KMS-11 (cell line): Measurements from ENCODE around the gene SLC18A3.

Source experiments
- H2AFZ ChIP-seq: fragments of 200-600 bp; sonication (generic); 2 replicates; pipeline ENCODE4 v1.6.1; 2016; ENCODE audit warnings: antibody characterized with exemption, mixed run types, low read depth
- H3K27ac ChIP-seq: fragments of 200-600 bp; sonication (generic); 2 replicates; pipeline ENCODE4 v1.6.1; 2016; ENCODE audit warnings: mild to moderate bottlenecking, mixed run types
- H3K27me3 ChIP-seq: fragments of 200-600 bp; sonication (generic); 2 replicates; pipeline ENCODE4 v1.6.1; 2017; ENCODE audit warnings: mild to moderate bottlenecking, low read depth, mixed run types, moderate library complexity; ENCODE audit not compliant: insufficient read depth
- H3K36me3 ChIP-seq: fragments of 200-600 bp; sonication (generic); 2 replicates; pipeline ENCODE4 v1.6.1; 2017; ENCODE audit warnings: mild to moderate bottlenecking, mixed run types; ENCODE audit not compliant: insufficient read depth
- H3K4me1 ChIP-seq: fragments of 200-600 bp; sonication (generic); 2 replicates; pipeline ENCODE4 v1.6.1; 2016; ENCODE audit warnings: mild to moderate bottlenecking, low read depth, mixed run types; ENCODE audit not compliant: poor library complexity, severe bottlenecking
- H3K4me2 ChIP-seq: fragments of 200-600 bp; sonication (generic); 2 replicates; pipeline ENCODE4 v1.7.0; 2016; ENCODE audit warnings: mild to moderate bottlenecking, mixed run types
- H3K4me3 ChIP-seq: fragments of 200-600 bp; sonication (generic); IDR thresholded peaks from 2 replicates; pipeline ENCODE4 v1.6.1; 2017; ENCODE audit warnings: low read depth, low read length, mixed read lengths; ENCODE audit not compliant: insufficient read depth
- H3K79me2 ChIP-seq: fragments of 200-600 bp; sonication (generic); 2 replicates; pipeline ENCODE4 v1.6.1; 2016; ENCODE audit warnings: low read depth, mixed run types; ENCODE audit not compliant: insufficient read depth
- H3K9ac ChIP-seq: fragments of 200-600 bp; sonication (generic); 2 replicates; pipeline ENCODE4 v1.6.1; 2016; ENCODE audit warnings: mild to moderate bottlenecking, mixed run types
- H4K20me1 ChIP-seq: fragments of 200-600 bp; sonication (generic); 2 replicates; pipeline ENCODE4 v1.6.1; 2016; ENCODE audit warnings: mild to moderate bottlenecking, mixed run types; ENCODE audit not compliant: insufficient read depth
- TF ChIP-seq, protein P1 (sequence below): fragments of 200-600 bp; sonication (generic); conservative IDR thresholded peaks from 2 replicates; pipeline ENCODE4 v1.6.1; 2017; ENCODE audit warnings: low read depth, mild to moderate bottlenecking, antibody characterized with exemption, low read length, moderate library complexity, mixed read lengths

Gene SLC18A3

GRCh38 chr10:49610114-49610457 is at the start of gene SLC18A3:
TSS of gene SLC18A3 (plus strand) at chr10:49610310. CDS start at chr10:49610741, 431 bp downstream.
- H3K4me3 ChIP-seq, result no peak within 1 kb of the TSS

GRCh38 chr10:49560526-49560925 is 49.6 kb upstream of the SLC18A3 start:
- H3K9ac ChIP-seq, result no peak overlapping the region
- no peak overlapping the region for H3K4me2 ChIP-seq
- no peak overlapping the region for H2AFZ ChIP-seq
- no peak overlapping the region for H3K4me3 ChIP-seq
- TF ChIP-seq, protein P1, sequence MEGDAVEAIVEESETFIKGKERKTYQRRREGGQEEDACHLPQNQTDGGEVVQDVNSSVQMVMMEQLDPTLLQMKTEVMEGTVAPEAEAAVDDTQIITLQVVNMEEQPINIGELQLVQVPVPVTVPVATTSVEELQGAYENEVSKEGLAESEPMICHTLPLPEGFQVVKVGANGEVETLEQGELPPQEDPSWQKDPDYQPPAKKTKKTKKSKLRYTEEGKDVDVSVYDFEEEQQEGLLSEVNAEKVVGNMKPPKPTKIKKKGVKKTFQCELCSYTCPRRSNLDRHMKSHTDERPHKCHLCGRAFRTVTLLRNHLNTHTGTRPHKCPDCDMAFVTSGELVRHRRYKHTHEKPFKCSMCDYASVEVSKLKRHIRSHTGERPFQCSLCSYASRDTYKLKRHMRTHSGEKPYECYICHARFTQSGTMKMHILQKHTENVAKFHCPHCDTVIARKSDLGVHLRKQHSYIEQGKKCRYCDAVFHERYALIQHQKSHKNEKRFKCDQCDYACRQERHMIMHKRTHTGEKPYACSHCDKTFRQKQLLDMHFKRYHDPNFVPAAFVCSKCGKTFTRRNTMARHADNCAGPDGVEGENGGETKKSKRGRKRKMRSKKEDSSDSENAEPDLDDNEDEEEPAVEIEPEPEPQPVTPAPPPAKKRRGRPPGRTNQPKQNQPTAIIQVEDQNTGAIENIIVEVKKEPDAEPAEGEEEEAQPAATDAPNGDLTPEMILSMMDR, result no peak
- no peaks in the 10 kb centered on the region for H3K36me3 ChIP-seq
- no peaks in the 10 kb centered on the region for H3K79me2 ChIP-seq
- H4K20me1 ChIP-seq, result no peaks in the 10 kb centered on the region
- no peaks in the 10 kb centered on the region for H3K4me1 ChIP-seq
- no peak overlapping the region for H3K27ac ChIP-seq
- no peaks in the 10 kb centered on the region for H3K27me3 ChIP-seq

More at GRCh38 chr10:49610114-49610457, at the start of gene SLC18A3:
- Histone ChIP-seq H3K36me3 (no peaks in the 10 kb centered on the region), H3K4me2 (no peak within 1 kb of the TSS), H3K79me2 (no peaks in the 10 kb centered on the region), H3K27me3 (peaks cover 4% of the 10 kb centered on the region; the same call in 1 of the 2 replicates), H4K20me1 (no peaks in the 10 kb centered on the region), H3K27ac (no peak within 1 kb of the TSS), H2AFZ (no peak within 1 kb of the TSS), H3K9ac (no peak within 1 kb of the TSS), H3K4me1 (no peaks in the 10 kb centered on the region)
- TF ChIP-seq, protein P1, result no peak

DNA sequence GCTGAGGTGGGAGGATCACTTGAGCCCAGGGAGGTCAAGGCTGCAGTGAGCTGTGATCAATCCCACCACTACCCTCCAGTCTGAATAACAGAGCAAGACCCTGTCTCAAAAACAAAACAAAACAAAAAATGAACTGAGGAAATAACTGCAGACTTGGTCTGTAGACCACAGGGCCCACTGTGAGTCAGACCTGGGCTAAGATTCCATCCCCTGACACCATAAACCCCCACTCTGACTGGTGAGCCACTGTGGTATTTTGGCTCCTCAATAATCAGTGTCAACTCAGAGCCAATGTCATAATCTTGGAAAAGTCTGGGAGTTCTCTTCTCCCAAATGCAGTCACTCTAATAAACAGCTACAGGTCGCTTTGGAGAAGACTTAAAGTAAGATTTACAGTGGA is 47.2 kb upstream of the SLC18A3 start:
- H3K36me3 ChIP-seq, result no peaks in the 10 kb centered on the region
- no peak overlapping the region for H3K9ac ChIP-seq
- no peaks in the 10 kb centered on the region for H3K79me2 ChIP-seq
- no peaks in the 10 kb centered on the region for H3K27me3 ChIP-seq
- no peak overlapping the region for H3K4me2 ChIP-seq
- H4K20me1 ChIP-seq, result no peaks in the 10 kb centered on the region
- no peaks in the 10 kb centered on the region for H3K4me1 ChIP-seq
- no peak overlapping the region for H2AFZ ChIP-seq
- no peak overlapping the region for H3K27ac ChIP-seq
- TF ChIP-seq, protein P1, result no peak
- no peak overlapping the region for H3K4me3 ChIP-seq

GRCh38 chr10:49564461-49565009 is 45.6 kb upstream of the SLC18A3 start:
- H2AFZ ChIP-seq, result no peak overlapping the region
- H3K4me3 ChIP-seq, result no peak overlapping the region
- TF ChIP-seq, protein P1, result no peak
- H3K27me3 ChIP-seq, result no peaks in the 10 kb centered on the region
- H4K20me1 ChIP-seq, result no peaks in the 10 kb centered on the region
- no peak overlapping the region for H3K27ac ChIP-seq
- H3K79me2 ChIP-seq, result no peaks in the 10 kb centered on the region
- H3K4me1 ChIP-seq, result no peaks in the 10 kb centered on the region
- no peak overlapping the region for H3K9ac ChIP-seq
- no peaks in the 10 kb centered on the region for H3K36me3 ChIP-seq
- no peak overlapping the region for H3K4me2 ChIP-seq
